NK-92 treated with Interleukin-12 subunit alpha and Interleukin-12 subunit beta, amount 100 ng/mL, for 24 hours (cell line): ENCODE results near the gene ZFAND3.
"Not testable (repeated sequence)": the region's sequence is repeated elsewhere in the genome, so short reads cannot be mapped to it uniquely, and the experiment has no call there.

Source experiments
- DNase-seq: peaks from one replicate; lab custom pipeline; 2025; lab: John Stamatoyannopoulos, UW

ZFAND3 gene

DNA sequence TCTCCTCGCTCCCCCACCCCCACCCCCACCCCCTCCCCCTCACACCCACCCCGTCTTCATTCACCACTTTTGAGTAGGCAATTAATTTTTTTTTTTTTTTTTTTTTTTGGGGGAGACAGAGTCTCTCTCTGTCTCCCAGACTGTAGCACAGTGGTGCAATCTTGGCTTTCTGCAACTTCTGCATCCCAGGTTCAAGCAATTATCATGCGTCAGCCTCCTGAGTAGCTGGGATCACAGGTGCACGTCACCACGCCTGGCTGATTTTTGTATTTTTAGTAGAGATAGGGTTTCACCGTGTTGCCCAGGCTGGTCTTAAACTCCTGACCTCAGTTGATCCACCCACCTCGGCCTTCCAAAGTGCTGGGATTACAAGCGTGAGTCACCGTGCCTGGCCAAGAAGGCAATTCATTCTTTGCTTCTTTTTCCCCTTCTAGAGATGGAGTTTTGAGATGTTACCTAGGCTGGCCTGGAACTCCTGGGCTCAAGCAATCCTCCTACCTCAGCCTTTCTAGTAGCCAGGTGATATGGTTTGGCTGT, 230.4 kb downstream of the ZFAND3 start:
- DNase-seq = not testable (repeated sequence)

DNA sequence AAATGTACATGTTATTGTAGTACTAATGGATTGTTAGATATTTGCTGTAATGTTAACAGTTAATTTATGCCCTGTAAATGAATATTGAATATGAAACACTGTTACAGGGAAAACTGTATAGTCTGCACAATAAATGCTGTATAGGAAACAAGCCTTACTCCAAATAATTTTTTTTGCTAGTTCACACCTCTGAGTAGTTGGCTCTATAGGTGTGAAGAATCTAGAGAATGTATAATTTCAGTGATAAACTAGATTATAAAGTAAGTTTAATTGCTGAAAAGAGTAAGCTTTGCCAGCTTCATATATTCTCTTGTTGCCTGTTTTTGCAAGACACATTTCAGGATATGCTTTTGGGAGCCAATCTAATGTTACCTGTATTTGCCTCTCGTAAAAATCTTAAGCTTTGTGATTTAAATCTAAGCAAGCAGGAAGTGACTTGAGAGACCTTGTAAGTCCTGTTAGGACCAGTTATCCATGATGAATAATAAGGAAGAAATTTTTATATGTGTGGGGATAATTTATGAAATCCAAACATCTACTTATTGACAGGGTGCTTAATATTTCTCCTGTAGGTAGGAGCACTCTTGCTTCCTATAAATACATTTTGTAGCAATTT, 232.4 kb downstream of the ZFAND3 start:
- DNase-seq = no peak

DNA sequence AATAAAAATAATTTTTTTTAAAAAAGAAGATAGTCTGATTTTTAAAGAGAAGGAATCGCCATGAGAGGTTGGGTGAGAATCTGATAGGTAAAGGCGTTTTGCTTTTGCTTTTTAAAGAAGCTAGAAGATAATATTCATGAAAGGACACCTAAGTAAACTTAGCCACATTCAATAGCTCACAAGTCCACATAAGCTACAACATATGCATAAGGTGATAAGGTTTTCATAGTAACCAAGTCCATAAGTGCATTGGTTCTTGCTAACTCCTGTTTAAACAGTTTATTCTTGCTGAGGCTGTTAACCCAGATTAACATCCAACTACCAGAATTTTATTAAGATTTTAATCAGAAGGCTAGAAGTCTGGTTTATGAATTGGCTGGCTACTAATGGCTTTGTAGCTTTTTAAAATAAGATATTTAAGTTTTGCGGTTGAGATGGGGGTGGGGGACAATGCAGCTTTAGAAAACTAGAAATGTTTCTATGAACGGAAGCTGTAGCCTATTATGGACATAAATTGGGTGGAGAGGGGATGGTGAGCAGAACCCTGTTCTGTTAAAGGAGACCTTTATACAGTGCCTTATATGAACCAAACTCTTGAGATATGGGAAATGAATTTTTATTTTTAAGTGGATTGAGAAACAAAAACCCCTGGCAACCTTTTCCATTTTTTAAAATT, 235.1 kb downstream of the ZFAND3 start:
- DNase-seq = no peak

DNA sequence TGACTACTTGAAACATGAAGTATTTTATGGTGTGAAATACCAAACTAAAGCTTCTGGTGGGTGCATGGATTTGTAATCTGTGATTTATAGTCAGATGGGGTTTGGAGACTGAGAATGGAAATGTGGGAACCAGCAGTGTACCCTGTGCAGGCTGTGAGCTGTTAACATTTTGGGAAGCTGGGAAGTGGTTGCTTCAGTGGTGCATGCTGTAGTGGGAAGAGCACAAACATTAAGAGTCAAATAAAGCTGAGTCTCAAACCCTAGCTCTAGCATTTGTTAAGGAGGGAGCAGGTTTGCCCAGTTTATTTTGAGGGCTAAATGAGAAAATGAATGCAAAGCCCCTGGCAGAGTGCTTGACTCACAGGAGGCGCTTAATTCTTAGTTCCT, 235.7 kb downstream of the ZFAND3 start:
- no peak for DNase-seq

GRCh38 chr6:38056361-38056760, 236.8 kb downstream of the ZFAND3 start:
- no peak for DNase-seq

DNA sequence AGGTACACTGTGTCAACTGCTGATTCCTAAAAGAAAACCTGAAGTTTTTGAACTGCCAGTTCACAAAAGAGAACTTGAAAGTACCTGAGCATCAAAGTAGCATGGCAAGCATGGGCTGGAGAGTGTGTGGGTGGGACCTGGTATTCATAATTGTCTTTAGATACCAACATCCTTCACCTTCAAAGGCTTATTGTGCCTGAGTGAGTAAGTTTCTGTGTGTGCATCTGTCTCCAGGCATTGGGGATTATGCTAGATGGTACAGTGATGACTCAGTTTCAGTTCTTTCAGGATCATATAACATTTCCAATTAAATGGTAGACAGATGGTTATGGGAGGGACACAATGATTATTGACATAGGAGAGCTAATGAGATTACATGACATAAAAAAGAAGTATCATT, 238.5 kb downstream of the ZFAND3 start:
- DNase-seq = no peak

GRCh38 chr6:38062066-38062465, 242.5 kb downstream of the ZFAND3 start:
- DNase-seq = no peak

- no peak for DNase-seq
These were observed 244.4 kb downstream of the ZFAND3 start for GRCh38 chr6:38063973-38064372.

- no peak for DNase-seq
These were observed 244.9 kb downstream of the ZFAND3 start for GRCh38 chr6:38064431-38064830.

DNA sequence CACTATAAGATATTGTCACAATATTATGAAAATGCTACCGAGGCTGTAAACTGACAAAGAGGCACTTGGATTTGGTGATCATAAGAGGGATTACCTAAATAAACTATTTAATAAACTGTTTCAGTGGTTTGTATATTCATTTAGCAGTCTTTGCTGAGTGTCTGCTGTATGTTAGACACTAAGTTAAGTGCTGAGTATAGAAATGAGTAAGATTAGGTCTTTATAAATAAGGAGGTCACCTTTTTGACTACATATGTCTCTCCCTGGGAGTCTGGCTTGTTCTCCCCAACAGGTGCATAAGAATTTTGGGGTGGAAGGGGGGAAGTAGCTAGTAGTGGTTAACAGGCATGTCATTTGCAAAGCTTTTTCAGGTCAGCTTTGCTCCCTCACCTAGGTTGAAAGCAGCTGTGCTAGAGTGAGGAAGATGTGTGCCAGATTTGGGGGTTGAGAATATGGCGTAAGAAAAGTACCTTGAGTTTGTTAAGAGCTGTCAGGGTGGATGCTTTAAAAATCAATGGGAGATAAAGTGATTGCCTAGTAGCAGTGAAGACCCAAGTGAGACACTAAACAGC, 246.3 kb downstream of the ZFAND3 start:
- no peak for DNase-seq

DNA sequence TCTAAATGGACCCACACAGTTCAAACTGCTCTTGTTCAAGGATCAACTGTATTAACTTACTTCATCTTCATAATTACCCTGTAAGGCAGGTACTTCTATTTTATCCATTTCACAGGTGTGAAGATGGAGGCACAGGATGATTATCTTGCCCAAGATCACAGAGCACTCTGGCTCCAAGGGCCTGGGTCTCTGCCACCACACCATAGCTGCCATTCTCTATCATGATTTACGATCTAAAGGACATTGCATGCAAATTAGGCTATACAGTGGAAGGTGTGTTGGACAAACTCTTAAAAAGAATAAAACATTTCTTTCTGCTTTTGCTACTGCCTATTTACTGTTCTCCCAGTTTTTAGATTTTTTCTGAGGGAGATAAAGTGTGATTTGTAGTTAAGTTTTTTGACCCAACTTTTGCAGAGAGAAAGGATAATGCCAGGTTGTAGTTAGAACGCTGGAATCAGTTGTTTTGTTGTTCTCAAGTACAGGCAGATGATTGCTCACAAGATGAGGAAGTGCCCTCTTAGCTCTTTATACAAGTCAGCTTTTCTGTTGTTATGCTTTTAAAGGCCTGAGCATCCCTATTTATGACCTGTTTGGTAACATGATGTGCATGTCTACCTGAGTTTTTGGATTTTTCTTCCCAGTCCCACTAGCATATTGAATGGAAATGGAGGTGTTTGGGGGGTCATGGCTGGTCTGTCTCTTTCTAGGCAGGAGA, 247.9 kb downstream of the ZFAND3 start:
- DNase-seq = no peak

DNA sequence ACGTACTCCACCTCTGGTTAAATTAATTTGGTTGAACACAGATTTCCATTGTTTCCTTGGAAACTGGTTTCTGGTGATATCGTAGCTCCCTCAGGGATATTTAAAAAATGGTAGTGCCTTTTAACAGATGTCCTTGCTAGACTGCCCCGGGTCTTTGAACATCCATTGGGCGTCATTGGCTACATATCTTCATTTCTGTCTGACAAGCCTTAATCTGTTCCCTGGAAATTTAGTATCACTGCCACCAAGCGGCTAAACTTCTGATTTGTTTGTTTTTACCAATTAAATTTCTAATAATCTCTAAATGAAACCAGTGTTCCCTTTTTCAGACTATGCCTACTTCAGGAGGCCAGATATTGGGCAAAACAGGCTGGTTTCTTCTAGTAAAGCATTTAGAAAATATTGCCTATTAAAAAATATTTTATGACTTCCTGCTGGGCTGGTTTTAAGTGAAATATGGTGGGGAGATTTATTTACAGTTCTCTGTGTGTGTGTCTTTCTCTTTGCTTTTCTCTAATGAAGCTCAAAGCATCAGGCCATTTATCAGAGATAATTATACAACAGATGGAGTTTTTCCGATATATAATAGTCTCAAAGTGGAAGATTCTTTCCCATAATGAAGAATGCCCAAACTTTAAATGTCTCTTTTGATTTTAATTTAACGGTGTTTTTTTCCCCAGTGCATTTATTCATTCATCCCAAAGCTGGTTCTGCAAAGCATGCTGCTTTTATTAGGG, 249.5 kb downstream of the ZFAND3 start:
- DNase-seq = no peak

- DNase-seq = no peak
These were observed 258.0 kb downstream of the ZFAND3 start for GRCh38 chr6:38077488-38078030.

DNA sequence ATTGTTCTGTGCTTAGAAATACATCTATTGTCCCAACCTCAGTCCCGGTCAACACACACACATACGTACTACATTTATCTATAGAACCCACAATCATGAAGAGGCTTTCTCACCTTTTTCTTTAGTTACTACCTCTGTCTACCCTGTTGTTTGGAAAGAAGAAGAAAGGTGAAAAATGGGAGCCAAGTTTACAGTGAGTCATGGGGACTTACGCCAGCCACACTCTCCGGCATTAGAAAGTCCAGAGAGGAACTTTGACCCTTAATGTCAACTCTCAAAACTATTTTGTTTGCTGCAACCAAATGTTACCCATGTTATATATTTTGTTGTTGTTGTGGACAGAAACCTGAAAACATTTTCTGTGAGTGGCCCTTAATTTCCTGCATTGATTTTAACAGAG, 259.1 kb downstream of the ZFAND3 start:
- no peak for DNase-seq

GRCh38 chr6:38079107-38079506, 259.6 kb downstream of the ZFAND3 start:
- DNase-seq = no peak

- DNase-seq = no peak
These were observed 260.0 kb downstream of the ZFAND3 start for GRCh38 chr6:38079537-38079936.

DNA sequence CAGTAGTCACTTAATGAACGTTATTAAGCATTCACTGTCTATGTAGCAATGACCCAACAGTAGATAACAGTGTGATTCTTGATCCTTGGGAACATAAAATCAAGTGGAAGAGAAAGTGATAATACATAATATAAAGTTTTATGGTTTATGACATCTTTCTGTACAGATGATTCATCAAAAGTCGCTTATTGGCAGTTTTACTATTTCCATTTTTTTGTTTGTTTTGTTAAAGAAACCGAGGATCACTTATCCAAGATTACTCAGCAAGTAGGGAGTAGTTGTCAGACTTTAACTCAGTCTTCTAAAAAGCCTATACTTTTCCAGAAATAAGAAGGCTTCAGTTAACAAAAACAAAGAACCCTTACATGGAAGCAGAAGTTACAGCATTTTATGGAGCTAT, 260.8 kb downstream of the ZFAND3 start:
- DNase-seq = no peak

DNA sequence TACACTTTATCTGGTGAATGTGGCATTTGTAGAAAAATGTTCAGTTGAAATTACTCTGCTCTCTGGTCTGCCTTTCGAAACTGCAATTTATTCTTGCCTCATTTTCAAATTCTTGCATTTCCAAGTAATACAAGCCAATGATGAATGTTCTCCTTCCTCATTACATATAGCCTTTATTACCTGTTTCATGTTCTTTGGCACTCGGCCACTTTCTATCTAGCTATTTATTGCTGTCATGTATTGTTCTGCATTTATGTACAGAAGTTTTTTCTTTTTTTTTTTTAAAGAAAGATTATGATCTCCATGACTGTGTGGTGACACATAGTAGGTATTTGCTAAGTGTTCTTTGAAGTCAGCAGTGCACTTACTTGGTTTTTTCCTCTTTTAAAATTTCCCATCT, 261.4 kb downstream of the ZFAND3 start:
- no peak for DNase-seq

DNA sequence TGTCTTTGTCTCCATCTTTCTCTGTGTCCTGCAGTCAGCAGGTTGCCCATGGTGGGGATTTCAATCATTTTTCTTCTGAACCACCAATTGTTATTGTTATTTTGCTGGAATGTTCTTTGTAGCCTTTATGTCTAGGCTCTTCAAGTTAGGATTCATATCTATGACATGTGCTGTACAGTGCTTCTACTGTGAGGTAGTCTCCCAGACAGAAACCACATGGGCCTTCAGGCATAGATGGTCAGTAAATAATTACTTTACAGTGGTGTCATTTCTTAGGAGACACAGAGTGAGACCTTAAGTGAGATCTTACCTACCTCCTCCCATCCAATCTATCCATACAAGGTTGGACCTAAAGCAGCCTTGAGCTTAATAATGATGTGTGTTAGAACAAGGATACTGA, 265.5 kb downstream of the ZFAND3 start:
- no peak for DNase-seq

- DNase-seq = no peak
These were observed 266.8 kb downstream of the ZFAND3 start for GRCh38 chr6:38086346-38086745.

GRCh38 chr6:38088010-38088409, 268.5 kb downstream of the ZFAND3 start:
- DNase-seq = no peak

DNA sequence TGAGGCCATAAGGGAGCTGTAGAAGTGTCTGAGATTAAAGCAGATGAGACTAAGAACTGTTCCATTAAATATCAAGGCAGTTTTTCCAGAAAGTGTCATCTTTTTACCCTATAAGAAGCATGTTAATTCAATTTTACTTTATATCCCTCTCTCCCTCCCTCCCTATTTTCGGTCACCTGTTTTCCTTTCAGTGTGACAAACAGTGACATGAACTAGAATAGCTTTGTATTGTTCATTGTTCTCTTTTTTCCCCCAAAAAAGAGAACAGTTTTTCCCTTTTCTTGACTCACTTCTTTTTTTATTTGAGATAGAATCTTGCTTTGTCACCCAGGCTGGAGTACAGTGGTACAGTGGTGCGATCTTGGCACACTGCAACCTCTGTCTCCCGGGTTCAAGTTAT, 269.3 kb downstream of the ZFAND3 start:
- no peak for DNase-seq
